K562 (cell line): ENCODE results near the gene SHANK1.

Source experiments
- FOXJ3 ChIP-seq: sonication (generic); formaldehyde crosslinking; IDR thresholded peaks from 2 replicates; pipeline ENCODE4 v1.4.0; 2020; ENCODE audit warnings: mild to moderate bottlenecking, missing genetic modification reagents
- KDM4B ChIP-seq, 2 experiments: fragments of 450-650 bp in 1 of 2; sonication (generic) in 1 of 2; IDR thresholded peaks; 2 replicates each; pipeline ENCODE4 v1.6.1; 2016 to 2017; ENCODE audit warnings: borderline replicate concordance in 2 of 2, antibody characterized with exemption in 1 of 2, low read depth in 1 of 2, mild to moderate bottlenecking in 1 of 2
- MEF2A ChIP-seq: IDR thresholded peaks from 2 replicates; pipeline ENCODE4 v1.6.1; 2011; ENCODE audit warnings: low read depth, mild to moderate bottlenecking, low read length, moderate library complexity; ENCODE audit not compliant: control insufficient read depth
- NCOA4 ChIP-seq: fragments of 450-650 bp; IDR thresholded peaks from 2 replicates; pipeline ENCODE4 v1.6.1; 2018; ENCODE audit warnings: mild to moderate bottlenecking; ENCODE audit not compliant: partially characterized antibody
- PHTF2 ChIP-seq: fragments of 250-450 bp; sonication (Bioruptor Pico); IDR thresholded peaks from 2 replicates; pipeline ENCODE4 v1.5.0; 2021; ENCODE audit warnings: mild to moderate bottlenecking
- POLR2G ChIP-seq: fragments of 200-400 bp; formaldehyde crosslinking; IDR thresholded peaks from 2 replicates; pipeline ENCODE4 v1.6.1; 2017; ENCODE audit warnings: low read depth, mild to moderate bottlenecking, antibody characterized with exemption, low read length, moderate library complexity
- PTBP1 ChIP-seq: fragments of 200-400 bp; formaldehyde crosslinking; IDR thresholded peaks from 2 replicates; pipeline ENCODE4 v1.6.1; 2017; ENCODE audit warnings: low read depth, low read length
- TCF3 ChIP-seq: sonication (generic); formaldehyde crosslinking; IDR thresholded peaks from 2 replicates; pipeline ENCODE4 v1.4.0; 2020; ENCODE audit warnings: mild to moderate bottlenecking, missing genetic modification reagents
- ZFP36 ChIP-seq: fragments of 150-350 bp; IDR thresholded peaks from 2 replicates; pipeline ENCODE4 v1.6.1; 2018; ENCODE audit warnings: low read length, low read depth; ENCODE audit not compliant: partially characterized antibody
- TF ChIP-seq, protein P1 (sequence below): IDR thresholded peaks from 2 replicates; pipeline ENCODE4 v1.6.1; 2016; ENCODE audit warnings: missing genetic modification characterization, missing compliant biosample characterization
- TF ChIP-seq, protein P2 (sequence below): fragments of 200-800 bp; sonication (Bioruptor generic); IDR thresholded peaks from 2 replicates; pipeline ENCODE4 v1.6.1; 2017; ENCODE audit warnings: missing genetic modification characterization, missing compliant biosample characterization
- TF ChIP-seq, protein P3 (sequence below): sonication (generic); formaldehyde crosslinking; IDR thresholded peaks from 2 replicates; pipeline ENCODE4 v1.4.0; 2020; ENCODE audit warnings: mild to moderate bottlenecking, missing genetic modification reagents
- TF ChIP-seq, protein P4 (sequence below), 3 experiments: IDR thresholded peaks in 2 of 3; conservative IDR thresholded peaks in 1 of 3; 2 replicates each; pipeline ENCODE4 v1.5.1; 2011 to 2012; ENCODE audit warnings: low read length in 3 of 3, mild to moderate bottlenecking in 3 of 3, control low read depth in 2 of 3, improper control_type of control experiment in 1 of 3, inconsistent platforms in 1 of 3, low read depth in 1 of 3, mixed read lengths in 1 of 3, moderate library complexity in 1 of 3; ENCODE audit not compliant: insufficient read depth in 2 of 3

DNA sequence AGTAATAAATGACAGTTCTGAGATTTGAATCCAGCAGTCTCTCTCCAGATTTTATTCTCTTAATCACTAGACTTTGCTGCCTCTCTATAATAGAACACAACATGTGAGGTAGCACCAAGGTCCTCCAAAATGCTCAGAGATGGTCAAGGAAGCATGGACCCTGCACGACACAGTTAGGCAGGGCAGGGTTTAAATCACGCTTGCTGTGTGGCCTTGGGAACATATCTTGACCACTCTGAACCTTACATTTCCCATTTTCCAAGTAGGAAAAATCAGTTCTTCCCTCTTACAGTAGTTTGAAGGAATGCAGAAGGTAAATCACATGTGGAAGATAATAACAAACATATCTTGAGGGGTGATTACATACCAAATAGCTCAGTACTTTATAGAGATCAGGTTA lies 86.2 kb downstream of the SHANK1 start:
- no peak for TF ChIP-seq FOXJ3 (CRISPR knock-in tag)
- TF ChIP-seq, protein P1, sequence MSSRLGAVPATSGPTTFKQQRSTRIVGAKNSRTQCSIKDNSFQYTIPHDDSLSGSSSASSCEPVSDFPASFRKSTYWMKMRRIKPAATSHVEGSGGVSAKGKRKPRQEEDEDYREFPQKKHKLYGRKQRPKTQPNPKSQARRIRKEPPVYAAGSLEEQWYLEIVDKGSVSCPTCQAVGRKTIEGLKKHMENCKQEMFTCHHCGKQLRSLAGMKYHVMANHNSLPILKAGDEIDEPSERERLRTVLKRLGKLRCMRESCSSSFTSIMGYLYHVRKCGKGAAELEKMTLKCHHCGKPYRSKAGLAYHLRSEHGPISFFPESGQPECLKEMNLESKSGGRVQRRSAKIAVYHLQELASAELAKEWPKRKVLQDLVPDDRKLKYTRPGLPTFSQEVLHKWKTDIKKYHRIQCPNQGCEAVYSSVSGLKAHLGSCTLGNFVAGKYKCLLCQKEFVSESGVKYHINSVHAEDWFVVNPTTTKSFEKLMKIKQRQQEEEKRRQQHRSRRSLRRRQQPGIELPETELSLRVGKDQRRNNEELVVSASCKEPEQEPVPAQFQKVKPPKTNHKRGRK: no peak
- no peak for TF ChIP-seq POLR2G
- TF ChIP-seq, protein P2, sequence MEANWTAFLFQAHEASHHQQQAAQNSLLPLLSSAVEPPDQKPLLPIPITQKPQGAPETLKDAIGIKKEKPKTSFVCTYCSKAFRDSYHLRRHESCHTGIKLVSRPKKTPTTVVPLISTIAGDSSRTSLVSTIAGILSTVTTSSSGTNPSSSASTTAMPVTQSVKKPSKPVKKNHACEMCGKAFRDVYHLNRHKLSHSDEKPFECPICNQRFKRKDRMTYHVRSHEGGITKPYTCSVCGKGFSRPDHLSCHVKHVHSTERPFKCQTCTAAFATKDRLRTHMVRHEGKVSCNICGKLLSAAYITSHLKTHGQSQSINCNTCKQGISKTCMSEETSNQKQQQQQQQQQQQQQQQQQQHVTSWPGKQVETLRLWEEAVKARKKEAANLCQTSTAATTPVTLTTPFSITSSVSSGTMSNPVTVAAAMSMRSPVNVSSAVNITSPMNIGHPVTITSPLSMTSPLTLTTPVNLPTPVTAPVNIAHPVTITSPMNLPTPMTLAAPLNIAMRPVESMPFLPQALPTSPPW (CRISPR knock-in tag): no peak
- TF ChIP-seq, protein P3, sequence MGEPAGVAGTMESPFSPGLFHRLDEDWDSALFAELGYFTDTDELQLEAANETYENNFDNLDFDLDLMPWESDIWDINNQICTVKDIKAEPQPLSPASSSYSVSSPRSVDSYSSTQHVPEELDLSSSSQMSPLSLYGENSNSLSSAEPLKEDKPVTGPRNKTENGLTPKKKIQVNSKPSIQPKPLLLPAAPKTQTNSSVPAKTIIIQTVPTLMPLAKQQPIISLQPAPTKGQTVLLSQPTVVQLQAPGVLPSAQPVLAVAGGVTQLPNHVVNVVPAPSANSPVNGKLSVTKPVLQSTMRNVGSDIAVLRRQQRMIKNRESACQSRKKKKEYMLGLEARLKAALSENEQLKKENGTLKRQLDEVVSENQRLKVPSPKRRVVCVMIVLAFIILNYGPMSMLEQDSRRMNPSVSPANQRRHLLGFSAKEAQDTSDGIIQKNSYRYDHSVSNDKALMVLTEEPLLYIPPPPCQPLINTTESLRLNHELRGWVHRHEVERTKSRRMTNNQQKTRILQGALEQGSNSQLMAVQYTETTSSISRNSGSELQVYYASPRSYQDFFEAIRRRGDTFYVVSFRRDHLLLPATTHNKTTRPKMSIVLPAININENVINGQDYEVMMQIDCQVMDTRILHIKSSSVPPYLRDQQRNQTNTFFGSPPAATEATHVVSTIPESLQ (CRISPR knock-in tag): no peak
- no peak for TF ChIP-seq ZFP36
- TF ChIP-seq MEF2A: no peak
- no peak for TF ChIP-seq NCOA4
- TF ChIP-seq TCF3: no peak
- TF ChIP-seq PTBP1: no peak
- no peak for TF ChIP-seq PHTF2
- TF ChIP-seq, protein P4, sequence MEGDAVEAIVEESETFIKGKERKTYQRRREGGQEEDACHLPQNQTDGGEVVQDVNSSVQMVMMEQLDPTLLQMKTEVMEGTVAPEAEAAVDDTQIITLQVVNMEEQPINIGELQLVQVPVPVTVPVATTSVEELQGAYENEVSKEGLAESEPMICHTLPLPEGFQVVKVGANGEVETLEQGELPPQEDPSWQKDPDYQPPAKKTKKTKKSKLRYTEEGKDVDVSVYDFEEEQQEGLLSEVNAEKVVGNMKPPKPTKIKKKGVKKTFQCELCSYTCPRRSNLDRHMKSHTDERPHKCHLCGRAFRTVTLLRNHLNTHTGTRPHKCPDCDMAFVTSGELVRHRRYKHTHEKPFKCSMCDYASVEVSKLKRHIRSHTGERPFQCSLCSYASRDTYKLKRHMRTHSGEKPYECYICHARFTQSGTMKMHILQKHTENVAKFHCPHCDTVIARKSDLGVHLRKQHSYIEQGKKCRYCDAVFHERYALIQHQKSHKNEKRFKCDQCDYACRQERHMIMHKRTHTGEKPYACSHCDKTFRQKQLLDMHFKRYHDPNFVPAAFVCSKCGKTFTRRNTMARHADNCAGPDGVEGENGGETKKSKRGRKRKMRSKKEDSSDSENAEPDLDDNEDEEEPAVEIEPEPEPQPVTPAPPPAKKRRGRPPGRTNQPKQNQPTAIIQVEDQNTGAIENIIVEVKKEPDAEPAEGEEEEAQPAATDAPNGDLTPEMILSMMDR (IDR thresholded peaks at IDR 0.05 in 2 of 3, conservative IDR thresholded peaks at IDR 0.05 in 1 of 3; ENCODE audit: insufficient read depth in 2 of 3, low read depth in 1 of 3, low read length in 3 of 3): no peak
- TF ChIP-seq KDM4B (IDR thresholded peaks at IDR 0.05; ENCODE audit: borderline replicate concordance in 2 of 2, low read depth in 1 of 2): no peak
